ENCODE results near the gene PROSER3.

GRCh38 chr19:35780717-35781116, 22.7 kb downstream of the PROSER3 start:
- TF ChIP-seq CTCF (IDR thresholded peaks at IDR 0.05) = no peak
- TF ChIP-seq POLR2A (IDR thresholded peaks at IDR 0.05) = no peak
